PFSK-1 (cell line): ENCODE results near the gene MCTS1.

Experiments
- TAF1 ChIP-seq: IDR thresholded peaks from 2 replicates; pipeline ENCODE4 v1.6.1; 2012; ENCODE audit warnings: low read length, control low read depth, borderline replicate concordance; ENCODE audit not compliant: insufficient read depth
- TF ChIP-seq, protein P1 (sequence below), 2 experiments: IDR thresholded peaks; 2 replicates each; pipeline versions ENCODE4 v1.6.1 to v1.8.0; 2011 to 2012; ENCODE audit warnings: low read depth in 2 of 2, low read length in 2 of 2, control low read depth in 1 of 2, inconsistent platforms in 1 of 2, mild to moderate bottlenecking in 1 of 2, moderate library complexity in 1 of 2; ENCODE audit not compliant: insufficient read depth in 1 of 2

GRCh38 chrX:120566817-120567216 lies 37.1 kb upstream of the MCTS1 start:
- TF ChIP-seq, protein P1, sequence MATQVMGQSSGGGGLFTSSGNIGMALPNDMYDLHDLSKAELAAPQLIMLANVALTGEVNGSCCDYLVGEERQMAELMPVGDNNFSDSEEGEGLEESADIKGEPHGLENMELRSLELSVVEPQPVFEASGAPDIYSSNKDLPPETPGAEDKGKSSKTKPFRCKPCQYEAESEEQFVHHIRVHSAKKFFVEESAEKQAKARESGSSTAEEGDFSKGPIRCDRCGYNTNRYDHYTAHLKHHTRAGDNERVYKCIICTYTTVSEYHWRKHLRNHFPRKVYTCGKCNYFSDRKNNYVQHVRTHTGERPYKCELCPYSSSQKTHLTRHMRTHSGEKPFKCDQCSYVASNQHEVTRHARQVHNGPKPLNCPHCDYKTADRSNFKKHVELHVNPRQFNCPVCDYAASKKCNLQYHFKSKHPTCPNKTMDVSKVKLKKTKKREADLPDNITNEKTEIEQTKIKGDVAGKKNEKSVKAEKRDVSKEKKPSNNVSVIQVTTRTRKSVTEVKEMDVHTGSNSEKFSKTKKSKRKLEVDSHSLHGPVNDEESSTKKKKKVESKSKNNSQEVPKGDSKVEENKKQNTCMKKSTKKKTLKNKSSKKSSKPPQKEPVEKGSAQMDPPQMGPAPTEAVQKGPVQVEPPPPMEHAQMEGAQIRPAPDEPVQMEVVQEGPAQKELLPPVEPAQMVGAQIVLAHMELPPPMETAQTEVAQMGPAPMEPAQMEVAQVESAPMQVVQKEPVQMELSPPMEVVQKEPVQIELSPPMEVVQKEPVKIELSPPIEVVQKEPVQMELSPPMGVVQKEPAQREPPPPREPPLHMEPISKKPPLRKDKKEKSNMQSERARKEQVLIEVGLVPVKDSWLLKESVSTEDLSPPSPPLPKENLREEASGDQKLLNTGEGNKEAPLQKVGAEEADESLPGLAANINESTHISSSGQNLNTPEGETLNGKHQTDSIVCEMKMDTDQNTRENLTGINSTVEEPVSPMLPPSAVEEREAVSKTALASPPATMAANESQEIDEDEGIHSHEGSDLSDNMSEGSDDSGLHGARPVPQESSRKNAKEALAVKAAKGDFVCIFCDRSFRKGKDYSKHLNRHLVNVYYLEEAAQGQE (IDR thresholded peaks at IDR 0.05; ENCODE audit: insufficient read depth in 1 of 2, low read depth in 2 of 2, low read length in 2 of 2), result no peak
- TF ChIP-seq TAF1, result no peak
